BLaER1 (cell line): ENCODE data around the gene RPL27.
"Not testable (repeated sequence)": the region's sequence is repeated elsewhere in the genome, so short reads cannot be mapped to it uniquely, and the experiment has no call there.

ENCODE experiments used
- H3K27ac ChIP-seq: shearing (Covaris generic); formaldehyde crosslinking; 2 replicates; pipeline ENCODE4 v1.8.1; 2022
- H3K27me3 ChIP-seq: shearing (Covaris generic); formaldehyde crosslinking; 2 replicates; pipeline ENCODE4 v1.8.1; 2022
- H3K36me3 ChIP-seq: shearing (Covaris generic); formaldehyde crosslinking; 2 replicates; pipeline ENCODE4 v1.8.1; 2022
- H3K4me1 ChIP-seq: shearing (Covaris generic); formaldehyde crosslinking; 2 replicates; pipeline ENCODE4 v1.8.1; 2022
- H3K4me2 ChIP-seq: shearing (Covaris generic); formaldehyde crosslinking; 2 replicates; pipeline ENCODE4 v1.8.1; 2022
- H3K4me3 ChIP-seq: shearing (Covaris generic); formaldehyde crosslinking; 2 replicates; pipeline ENCODE4 v1.8.1; 2022
- H3K9ac ChIP-seq: shearing (Covaris generic); formaldehyde crosslinking; 2 replicates; pipeline ENCODE4 v1.8.1; 2022
- H3K9me3 ChIP-seq: shearing (Covaris generic); formaldehyde crosslinking; 2 replicates; pipeline ENCODE4 v1.8.1; 2022
- H4K20me1 ChIP-seq: shearing (Covaris generic); formaldehyde crosslinking; 2 replicates; pipeline ENCODE4 v1.8.1; 2022
- Cebpa-rat ChIP-seq: shearing (Covaris generic); IDR thresholded peaks from 2 replicates; pipeline ENCODE4 v1.8.1; 2022

Gene RPL27

DNA sequence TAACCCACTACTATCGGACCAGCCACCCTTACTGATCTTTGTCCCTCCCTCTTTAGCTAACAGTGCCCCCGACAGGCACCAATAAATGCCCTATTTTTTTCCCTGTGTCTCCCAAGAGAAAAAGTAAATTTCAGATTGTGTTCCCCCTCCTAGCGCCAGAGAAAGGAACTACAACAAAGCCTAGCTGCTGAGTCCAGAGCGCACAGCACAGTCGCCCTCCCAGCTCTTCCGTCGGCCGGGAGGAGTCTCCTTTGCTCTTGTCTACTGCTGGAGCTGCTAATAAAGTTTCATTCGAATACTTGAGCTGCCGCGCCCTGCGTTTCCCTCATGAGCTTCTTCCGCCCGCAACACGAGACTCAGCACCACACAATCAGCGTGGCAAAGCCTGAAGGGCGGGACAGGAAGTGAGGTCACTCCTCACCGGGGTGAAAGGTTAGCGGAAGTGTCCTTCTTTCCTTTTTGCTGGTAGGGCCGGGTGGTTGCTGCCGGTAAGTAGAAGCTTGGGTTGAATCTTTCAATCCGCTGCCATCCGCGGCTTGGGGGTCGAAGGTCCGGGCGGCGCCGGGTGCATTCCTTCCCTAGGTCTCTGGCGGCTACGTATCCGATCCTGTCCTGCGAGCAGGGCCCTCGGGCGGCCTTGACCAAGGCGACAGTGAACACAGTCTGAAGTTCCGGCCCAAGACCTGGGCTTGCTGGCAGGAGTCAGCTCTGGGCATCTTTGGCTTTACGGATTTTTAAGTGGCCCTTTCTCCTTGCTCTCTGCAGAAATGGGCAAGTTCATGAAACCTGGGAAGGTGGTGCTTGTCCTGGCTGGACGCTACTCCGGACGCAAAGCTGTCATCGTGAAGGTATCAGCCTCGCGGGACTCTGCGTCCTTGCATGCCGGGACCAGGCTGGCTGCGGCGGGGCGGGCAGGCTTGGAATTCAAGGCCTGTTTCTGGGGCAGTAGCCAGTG is at the start of gene RPL27:
Gene RPL27, plus strand, starts transcription at position 436 of the 955 bp plus-strand sequence. Its CDS starts 332 bp downstream, at position 768.
- Histone ChIP-seq H3K4me1 (peaks cover 25% of the 10 kb centered on the region), H3K4me2 (peak within 1 kb of the TSS; percentile 93), H3K9me3 (no peaks in the 10 kb centered on the region), H4K20me1 (peaks cover 46% of the 10 kb centered on the region), H3K4me3 (peak within 1 kb of the TSS; percentile 94), H3K27me3 (no peaks in the 10 kb centered on the region), H3K36me3 (peaks cover 66% of the 10 kb centered on the region), H3K9ac (peak within 1 kb of the TSS; percentile 99), H3K27ac (peak within 1 kb of the TSS; percentile 94)
- no peak for TF ChIP-seq Cebpa-rat

DNA sequence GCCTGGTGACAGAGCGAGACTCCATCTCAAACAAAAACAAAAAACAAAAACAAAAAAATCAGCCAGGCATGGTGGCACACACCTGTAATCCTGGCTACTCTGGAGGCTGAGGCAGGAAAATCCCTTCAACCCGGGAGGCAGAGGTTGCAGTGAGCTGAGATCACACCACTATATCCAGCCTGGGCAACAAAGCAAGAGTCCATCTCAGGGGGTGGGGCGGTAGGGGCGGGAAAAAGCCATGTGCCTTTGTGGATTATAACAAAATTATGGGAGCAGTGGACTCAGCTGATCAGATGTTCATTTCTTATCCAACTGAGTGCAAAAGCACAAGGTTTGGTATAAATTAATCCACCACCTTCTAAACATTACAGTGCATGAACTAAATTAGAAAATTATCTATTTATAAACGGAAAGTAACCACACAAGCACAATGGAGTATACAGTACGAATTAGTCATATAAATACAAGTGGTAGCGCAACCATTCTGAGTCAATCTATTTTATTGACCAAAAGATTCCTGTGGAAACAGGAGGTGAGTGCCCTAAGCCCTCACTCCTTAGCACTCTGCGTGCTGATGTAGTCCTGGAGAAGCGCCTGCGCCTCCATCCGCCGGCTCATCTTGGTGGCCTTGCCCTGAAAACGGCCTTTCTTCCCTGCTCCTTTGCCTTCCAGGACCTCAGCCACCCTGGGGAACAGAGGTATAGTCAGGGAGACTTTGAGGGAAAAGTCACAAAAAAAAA is 48.0 kb upstream of the RPL27 start:
- Histone ChIP-seq H3K4me2 (no peak overlapping the region), H3K9me3 (no peaks in the 10 kb centered on the region), H3K4me1 (no peaks in the 10 kb centered on the region), H3K4me3 (no peak overlapping the region), H4K20me1 (0 out of 2 replicates have a peak, but pooled peaks cover 4% of the 10 kb centered on the region), H3K36me3 (peaks cover 79% of the 10 kb centered on the region), H3K27me3 (no peaks in the 10 kb centered on the region), H3K9ac (no peak overlapping the region), H3K27ac (no peak overlapping the region)
- TF ChIP-seq Cebpa-rat, result no peak

DNA sequence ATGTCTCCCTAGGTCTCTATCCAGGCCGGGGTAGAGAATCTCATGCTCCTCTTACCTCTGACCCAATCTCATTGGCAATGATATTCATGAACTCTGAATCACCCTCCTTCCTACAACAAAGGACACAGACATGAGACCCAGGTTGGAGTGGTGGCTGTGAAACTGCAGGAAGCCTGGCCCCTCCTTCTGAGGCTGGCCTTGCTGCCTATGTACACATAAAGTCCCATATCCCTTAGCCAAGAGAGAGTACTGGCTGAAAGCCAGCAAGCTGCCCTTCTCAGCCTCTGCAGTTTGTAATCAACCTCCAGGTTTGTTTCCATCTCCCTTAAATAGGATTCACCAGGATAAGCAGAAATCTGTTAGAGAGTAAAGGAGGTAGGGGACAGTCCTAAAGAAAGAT is 44.5 kb upstream of the RPL27 start:
- peaks cover 95% of the 10 kb centered on the region for H3K36me3 ChIP-seq
- H3K27ac ChIP-seq, result no peak overlapping the region
- no peaks in the 10 kb centered on the region for H3K4me1 ChIP-seq

DNA sequence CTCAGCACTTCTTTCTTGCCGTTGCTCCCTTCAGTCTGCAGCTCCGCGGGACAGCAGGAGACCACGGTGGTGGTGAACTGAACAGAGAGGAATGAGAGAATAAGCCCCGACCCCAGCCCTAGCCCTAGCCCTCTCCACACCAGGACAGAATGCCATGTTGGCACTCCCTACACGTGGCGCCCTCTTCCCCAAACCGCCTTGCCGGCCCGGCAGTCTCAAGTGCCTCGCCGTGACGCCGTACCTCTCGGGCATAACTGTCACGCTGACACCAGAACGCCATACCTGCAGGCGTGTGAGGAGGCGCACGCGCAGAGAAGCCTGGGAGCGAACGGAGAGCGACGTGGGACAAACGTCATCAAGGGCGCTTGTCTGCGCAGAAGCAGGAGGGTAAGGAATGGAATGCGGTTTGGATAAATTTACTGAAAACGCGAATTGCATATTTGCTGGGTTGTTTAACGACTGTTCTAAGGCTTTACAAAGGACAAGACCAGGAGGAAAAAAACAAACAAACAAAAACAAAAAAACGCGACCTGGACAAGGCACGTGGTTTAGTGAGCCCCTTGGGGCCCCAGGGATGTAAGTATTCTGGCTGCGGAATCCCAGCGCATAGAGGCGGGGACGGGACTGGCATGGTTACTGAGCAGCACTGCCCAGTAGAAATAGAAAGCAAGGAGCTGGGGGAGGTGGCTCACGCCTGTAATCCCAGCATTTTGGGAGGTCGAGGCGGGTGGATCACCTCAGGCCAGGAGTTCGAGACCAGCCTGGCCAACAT is 33.9 kb upstream of the RPL27 start, which contains the start of gene AARSD1:
Gene AARSD1, minus strand, starts transcription at position 294 of the 772 bp plus-strand sequence. Its CDS starts 14 bp downstream, at position 280.
- Histone ChIP-seq H3K27me3 (no peaks in the 10 kb centered on the region), H3K9me3 (no peaks in the 10 kb centered on the region), H3K9ac (peak within 1 kb of the TSS; percentile 85), H3K4me3 (peak within 1 kb of the TSS; percentile 80), H4K20me1 (no peaks in the 10 kb centered on the region), H3K4me1 (peaks cover 36% of the 10 kb centered on the region), H3K36me3 (peaks cover 38% of the 10 kb centered on the region), H3K27ac (peak within 1 kb of the TSS; percentile 82), H3K4me2 (peak within 1 kb of the TSS; percentile 86)
- no peak for TF ChIP-seq Cebpa-rat

More for the DNA sequence above, 44.5 kb upstream of the RPL27 start:
- Histone ChIP-seq H3K9me3 (no peaks in the 10 kb centered on the region), H3K9ac (peak overlapping the region; percentile 19; the same call in 1 of the 2 replicates), H3K27me3 (no peaks in the 10 kb centered on the region), H3K4me2 (no peak overlapping the region), H4K20me1 (0 out of 2 replicates have a peak, but pooled peaks cover 4% of the 10 kb centered on the region), H3K4me3 (no peak overlapping the region)
- no peak for TF ChIP-seq Cebpa-rat

DNA sequence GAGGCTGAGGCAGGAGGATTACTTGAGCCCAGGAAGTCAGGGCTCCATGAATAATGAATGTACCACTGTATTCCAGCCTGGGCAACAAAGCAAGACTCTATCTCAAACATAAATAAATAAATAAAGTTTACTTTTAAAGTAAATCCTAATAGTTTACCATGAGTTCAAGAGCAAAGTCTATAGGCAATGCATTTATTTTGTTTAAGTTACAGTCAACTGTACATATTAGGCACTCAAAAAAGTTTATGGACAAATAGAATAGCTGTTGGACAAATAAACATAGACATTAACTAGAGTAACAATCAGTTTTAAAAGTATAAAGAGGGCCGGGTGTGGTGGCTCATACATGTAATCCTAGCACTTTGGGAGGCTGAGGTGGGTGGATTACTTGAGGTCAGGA is 30.3 kb upstream of the RPL27 start:
- H3K4me3 ChIP-seq, result no peak overlapping the region
- H4K20me1 ChIP-seq, result no peaks in the 10 kb centered on the region
- H3K27ac ChIP-seq, result no peak overlapping the region
- peaks cover 2% of the 10 kb centered on the region; the same call in 1 of the 2 replicates for H3K36me3 ChIP-seq
- H3K4me1 ChIP-seq, result peaks cover 34% of the 10 kb centered on the region
- no peak overlapping the region for H3K4me2 ChIP-seq
- H3K9ac ChIP-seq, result no peak overlapping the region
- H3K9me3 ChIP-seq, result no peaks in the 10 kb centered on the region
- H3K27me3 ChIP-seq, result no peaks in the 10 kb centered on the region
- no peak for TF ChIP-seq Cebpa-rat

DNA sequence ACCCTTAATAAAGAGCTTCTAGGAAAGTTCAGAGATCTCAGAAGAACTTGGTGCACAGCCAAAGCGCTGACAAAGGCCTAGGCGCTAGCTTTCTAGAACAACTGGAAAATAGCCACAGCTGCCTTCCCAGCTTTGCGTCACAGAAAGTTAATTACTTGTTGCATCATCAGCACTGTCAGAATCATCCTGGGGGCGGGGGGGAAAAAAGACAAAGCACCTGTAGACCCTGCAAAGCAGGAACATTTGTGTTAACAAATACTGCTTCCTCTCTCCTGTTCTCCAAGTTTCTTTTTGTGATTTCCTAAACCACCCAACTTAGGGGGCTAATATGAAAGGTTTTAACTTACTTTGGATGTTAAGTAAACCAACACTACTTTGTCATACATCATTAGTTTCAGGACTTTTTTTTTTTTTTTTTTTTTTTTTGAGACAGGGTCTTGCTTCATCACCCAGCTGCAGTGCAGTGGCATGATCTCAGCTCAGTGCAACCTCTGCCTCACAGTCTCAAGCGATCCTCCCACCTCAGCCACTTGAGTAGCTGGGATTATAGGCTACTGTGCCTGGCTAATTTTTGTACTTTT is 29.1 kb upstream of the RPL27 start:
- peak; percentile 49; the same call in 1 of the 2 replicates for TF ChIP-seq Cebpa-rat
- no peak overlapping the region for H3K9ac ChIP-seq
- no peaks in the 10 kb centered on the region for H4K20me1 ChIP-seq
- H3K4me1 ChIP-seq, result peaks cover 24% of the 10 kb centered on the region; the same call in 1 of the 2 replicates
- H3K9me3 ChIP-seq, result no peaks in the 10 kb centered on the region
- H3K36me3 ChIP-seq, result no peaks in the 10 kb centered on the region
- H3K4me2 ChIP-seq, result no peak overlapping the region; the same call in 1 of the 2 replicates
- no peaks in the 10 kb centered on the region for H3K27me3 ChIP-seq
- no peak overlapping the region for H3K27ac ChIP-seq
- no peak overlapping the region for H3K4me3 ChIP-seq

DNA sequence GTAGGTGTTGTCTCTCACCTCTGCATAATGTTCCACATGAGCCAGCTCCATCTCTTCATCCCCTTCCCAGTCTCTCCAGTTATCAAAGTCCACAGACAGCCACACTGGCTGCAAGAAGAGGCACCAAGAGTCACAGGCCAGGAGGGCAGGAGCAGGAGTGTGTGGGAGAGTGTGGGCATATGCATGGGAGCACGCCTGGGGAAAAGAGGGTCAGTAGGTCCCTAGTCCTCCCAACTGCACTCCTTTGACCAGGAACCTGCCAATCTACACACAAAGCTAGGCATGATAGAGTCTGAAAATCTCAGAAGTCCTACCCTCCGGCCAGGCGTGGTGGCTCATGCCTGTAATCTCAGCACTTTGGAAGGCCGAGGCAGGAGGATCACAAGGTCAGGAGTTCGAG is 26.6 kb upstream of the RPL27 start:
- H3K9me3 ChIP-seq, result no peaks in the 10 kb centered on the region
- no peaks in the 10 kb centered on the region for H3K27me3 ChIP-seq
- no peak for TF ChIP-seq Cebpa-rat
- no peaks in the 10 kb centered on the region for H3K36me3 ChIP-seq
- H3K4me1 ChIP-seq, result peaks cover 40% of the 10 kb centered on the region
- no peak overlapping the region for H3K4me3 ChIP-seq
- no peak overlapping the region for H3K9ac ChIP-seq
- no peak overlapping the region for H3K4me2 ChIP-seq
- no peaks in the 10 kb centered on the region for H4K20me1 ChIP-seq
- H3K27ac ChIP-seq, result no peak overlapping the region

DNA sequence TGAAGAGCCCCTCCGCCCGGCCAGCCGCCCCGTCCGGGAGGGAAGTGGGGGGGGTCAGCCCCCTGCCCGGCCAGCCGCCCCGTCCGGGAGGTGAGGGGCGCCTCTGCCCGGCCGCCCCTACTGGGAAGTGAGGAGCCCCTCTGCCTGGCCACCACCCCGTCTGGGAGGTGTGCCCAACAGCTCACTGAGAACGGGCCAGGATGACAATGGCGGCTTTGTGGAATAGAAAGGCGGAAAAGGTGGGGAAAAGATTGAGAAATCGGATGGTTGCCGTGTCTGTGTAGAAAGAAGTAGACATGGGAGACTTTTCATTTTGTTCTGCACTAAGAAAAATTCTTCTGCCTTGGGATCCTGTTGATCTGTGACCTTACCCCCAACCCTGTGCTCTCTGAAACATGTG is 24.9 kb upstream of the RPL27 start:
- H3K4me1 ChIP-seq, result peaks cover 42% of the 10 kb centered on the region
- not testable (repeated sequence) for H3K9me3 ChIP-seq, H3K9ac ChIP-seq, H4K20me1 ChIP-seq, H3K36me3 ChIP-seq, H3K4me2 ChIP-seq, H3K4me3 ChIP-seq, H3K27ac ChIP-seq, H3K27me3 ChIP-seq

DNA sequence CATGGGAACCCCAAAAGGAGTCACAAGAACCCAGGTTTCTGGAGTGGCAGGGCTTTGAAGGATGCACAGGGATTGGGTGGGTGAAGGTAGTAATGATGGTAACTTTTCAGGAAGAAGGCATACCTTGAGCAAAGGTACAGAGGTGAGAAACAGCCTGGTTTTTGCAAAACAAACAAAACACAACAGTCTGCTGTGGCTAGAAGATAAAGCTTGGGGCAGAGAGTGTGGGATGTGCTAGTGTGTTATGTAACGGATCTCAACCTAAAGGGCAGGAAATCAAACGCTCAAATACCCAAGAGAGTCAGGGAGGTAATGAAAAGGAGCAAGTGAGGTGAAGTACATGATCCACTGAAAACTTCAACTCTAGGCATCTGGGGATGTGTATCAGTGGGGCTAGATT is 23.0 kb upstream of the RPL27 start:
- no peaks in the 10 kb centered on the region for H3K27me3 ChIP-seq
- peak overlapping the region; percentile 50 for H3K27ac ChIP-seq
- no peak overlapping the region for H3K4me3 ChIP-seq
- no peaks in the 10 kb centered on the region for H3K36me3 ChIP-seq
- peaks cover 46% of the 10 kb centered on the region for H3K4me1 ChIP-seq
- no peak for TF ChIP-seq Cebpa-rat
- 0 out of 2 replicates have a peak overlapping the region, but pooled peaks have one; percentile 2 for H3K9ac ChIP-seq
- H4K20me1 ChIP-seq, result no peaks in the 10 kb centered on the region
- H3K9me3 ChIP-seq, result no peaks in the 10 kb centered on the region
- H3K4me2 ChIP-seq, result peak overlapping the region; percentile 68

DNA sequence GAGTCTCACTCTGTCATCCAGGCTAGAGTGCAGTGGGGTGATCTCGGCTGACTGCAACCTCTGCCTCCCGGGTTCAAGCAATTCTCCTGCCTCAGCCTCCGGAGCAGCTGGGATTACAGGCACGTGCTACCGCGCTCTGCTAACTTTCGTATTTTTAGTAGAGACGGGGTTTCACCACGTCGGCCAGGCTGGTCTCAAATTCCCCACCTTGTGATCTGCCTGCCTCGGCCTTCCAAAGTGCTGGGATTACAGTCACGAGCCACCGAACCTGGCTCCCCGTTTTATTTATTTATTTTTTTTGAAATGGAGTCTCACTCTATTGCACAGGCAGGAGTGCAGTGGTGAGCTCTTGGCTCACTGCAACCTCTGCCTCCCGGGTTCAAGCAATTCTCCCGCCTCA is 22.5 kb upstream of the RPL27 start:
- not testable (repeated sequence) for H3K36me3 ChIP-seq, H3K27me3 ChIP-seq, H3K4me3 ChIP-seq, H4K20me1 ChIP-seq, H3K9me3 ChIP-seq
- Histone ChIP-seq H3K4me2 (peak overlapping the region; percentile 68), H3K9ac (0 out of 2 replicates have a peak overlapping the region, but pooled peaks have one; percentile 2), H3K27ac (peak overlapping the region; percentile 50), H3K4me1 (peaks cover 46% of the 10 kb centered on the region)
